HCT116 (cell line): Measurements from ENCODE around the gene SPATA20. TPM values are rescaled to one million over a fixed set of nuclear protein-coding genes. Genes with fewer than 3 reads are reported as not detected.

Experiments
- ATAC-seq: fragments of 200-7000 bp; cut with Tn5 transposase; 2 replicates; pipeline ENCODE4 v1.9.1; 2020; ENCODE audit warnings: mild to moderate bottlenecking, moderate library complexity
- BruUV-seq: library from RNA; stranded (reverse); fragments of 400-500 nt; replicated peaks from 2 replicates; lab custom pipeline; 2021; lab: Mats Ljungman, UMichigan
- CTCF ChIA-PET: fragments of 300-600 bp; sonication (Branson Sonifier 250); formaldehyde crosslinking; loops from one replicate; lab custom pipeline; 2021; ENCODE audit warnings: antibody characterized with exemption; lab: Charles Lee
- POLR2A ChIA-PET: fragments of 300-600, 350-600 bp; sonication (Branson Sonifier 250); formaldehyde crosslinking; loops from one replicate; lab custom pipeline; 2021; ENCODE audit warnings: antibody characterized with exemption; lab: Charles Lee
- RAD21 ChIA-PET, 2 experiments: fragments of 300-600 bp; sonication (Branson Sonifier 250); formaldehyde crosslinking; loops; one replicate each; lab custom pipeline; 2023; ENCODE audit warnings: low total read pairs in 2 of 2; ENCODE audit not compliant: uncharacterized antibody in 2 of 2, unreplicated experiment in 2 of 2, low non-redundant PET in 1 of 2; lab: Charles Lee
- DNase-seq: peaks from one replicate; pipeline ENCODE4 v3.0.0-alpha.2; 2010; ENCODE audit warnings: low read depth, low spot score
- H2AFZ ChIP-seq: fragments of 200-600 bp; shearing (Covaris generic), sonication (generic); 2 replicates; pipeline ENCODE4 v1.6.1; 2017; ENCODE audit warnings: low read depth, mixed run types, mixed read lengths, antibody characterized with exemption, low read length; ENCODE audit not compliant: poor library complexity, severe bottlenecking
- H3K27ac ChIP-seq: 2 replicates; pipeline ENCODE4 v1.5.1; 2012; ENCODE audit warnings: low read depth, low read length
- H3K27me3 ChIP-seq: fragments of 200-600 bp; sonication (generic); 2 replicates; pipeline ENCODE4 v1.6.1; 2016; ENCODE audit warnings: mixed run types, low read length, mixed read lengths; ENCODE audit not compliant: insufficient read depth
- H3K36me3 ChIP-seq, 2 experiments: fragments of 200-500 bp in 1 of 2; fragments of 200-600 bp in 1 of 2; sonication (Bioruptor generic) in 1 of 2; sonication (generic) in 1 of 2; 2 replicates each; pipeline versions ENCODE4 v1.5.1 to v1.6.1; 2014 to 2016; ENCODE audit warnings: low read length in 2 of 2, inconsistent platforms in 1 of 2, mixed read lengths in 1 of 2, mixed run types in 1 of 2; ENCODE audit not compliant: insufficient read depth in 2 of 2, control insufficient read depth in 1 of 2
- H3K4me1 ChIP-seq, 2 experiments: fragments of 200-600 bp in 1 of 2; sonication (generic) in 1 of 2; 2 replicates each; pipeline versions ENCODE4 v1.5.1 to v1.6.1; 2012 to 2017; ENCODE audit warnings: low read length in 2 of 2, inconsistent platforms in 1 of 2, mild to moderate bottlenecking in 1 of 2, mixed read lengths in 1 of 2, mixed run types in 1 of 2, moderate library complexity in 1 of 2; ENCODE audit not compliant: insufficient read depth in 2 of 2, control insufficient read depth in 1 of 2
- H3K4me2 ChIP-seq: fragments of 200-600 bp; sonication (generic); 2 replicates; pipeline ENCODE4 v1.6.1; 2017; ENCODE audit warnings: mixed run types, low read length, mixed read lengths
- H3K4me3 ChIP-seq, 2 experiments: fragments of 200-600 bp in 1 of 2; sonication (generic) in 1 of 2; replicated peaks in 1 of 2; 2 replicates each; pipeline ENCODE4 v1.5.1; 2011 to 2016; ENCODE audit warnings: low read length in 2 of 2, control low read depth in 1 of 2, low read depth in 1 of 2, mild to moderate bottlenecking in 1 of 2, mixed read lengths in 1 of 2, mixed run types in 1 of 2
- H3K79me2 ChIP-seq: fragments of 200-600 bp; sonication (generic); 2 replicates; pipeline ENCODE4 v1.6.1; 2017; ENCODE audit warnings: mild to moderate bottlenecking, mixed run types, low read length, moderate library complexity, mixed read lengths; ENCODE audit not compliant: insufficient read depth
- H3K9ac ChIP-seq: fragments of 200-600 bp; sonication (generic); 2 replicates; pipeline ENCODE4 v1.6.1; 2016; ENCODE audit warnings: low read length, mixed read lengths
- H3K9me2 ChIP-seq: fragments of 200-600 bp; sonication (generic), shearing (Covaris generic); 2 replicates; pipeline ENCODE4 v1.6.1; 2017; ENCODE audit warnings: mixed run types, mild to moderate bottlenecking, moderate library complexity; ENCODE audit not compliant: insufficient read depth
- H3K9me3 ChIP-seq, 2 experiments: fragments of 200-500 bp in 1 of 2; fragments of 200-600 bp in 1 of 2; sonication (Bioruptor generic) in 1 of 2; sonication (generic) in 1 of 2; 2 replicates each; pipeline ENCODE4 v1.6.1; 2014 to 2017; ENCODE audit warnings: low read length in 2 of 2, mixed read lengths in 2 of 2, inconsistent platforms in 1 of 2, low read depth in 1 of 2, mild to moderate bottlenecking in 1 of 2, mixed run types in 1 of 2, moderate library complexity in 1 of 2; ENCODE audit not compliant: control insufficient read depth in 1 of 2, insufficient read depth in 1 of 2
- H4K20me1 ChIP-seq: fragments of 200-600 bp; sonication (generic), shearing (Covaris generic); 2 replicates; pipeline ENCODE4 v1.6.1; 2017; ENCODE audit warnings: mixed run types, mild to moderate bottlenecking, moderate library complexity; ENCODE audit not compliant: insufficient read depth
- CBX3 ChIP-seq: IDR thresholded peaks from 2 replicates; pipeline ENCODE4 v1.6.1; 2012; ENCODE audit warnings: low read depth
- EGR1 ChIP-seq: IDR thresholded peaks from 2 replicates; pipeline ENCODE4 v1.6.1; 2012; ENCODE audit warnings: low read depth
- EZH2 ChIP-seq: fragments of 200-600 bp; sonication (generic); IDR thresholded peaks from 2 replicates; pipeline ENCODE4 v1.6.1; 2017; ENCODE audit warnings: antibody characterized with exemption, mixed run types
- EZH2phosphoT487 ChIP-seq: fragments of 200-600 bp; IDR thresholded peaks from 2 replicates; pipeline ENCODE4 v1.6.1; 2018; ENCODE audit warnings: antibody characterized with exemption, borderline replicate concordance
- FOSL1 ChIP-seq: IDR thresholded peaks from 2 replicates; pipeline ENCODE4 v1.6.1; 2012; ENCODE audit warnings: low read depth
- POLR2A ChIP-seq: IDR thresholded peaks from 2 replicates; pipeline ENCODE4 v1.7.0; 2011; ENCODE audit warnings: borderline replicate concordance; ENCODE audit not compliant: insufficient read depth, insufficient read length; ENCODE audit errors: extremely low read depth
- RAD21 ChIP-seq: IDR thresholded peaks from 2 replicates; pipeline ENCODE4 v1.6.1; 2012; ENCODE audit warnings: low read depth, mild to moderate bottlenecking
- SIN3A ChIP-seq: IDR thresholded peaks from 2 replicates; pipeline ENCODE4 v1.6.1; 2012; ENCODE audit warnings: low read depth
- SRF ChIP-seq: IDR thresholded peaks from 2 replicates; pipeline ENCODE4 v1.6.1; 2012; ENCODE audit warnings: low read depth
- YY1 ChIP-seq: IDR thresholded peaks from 2 replicates; pipeline ENCODE4 v1.6.1; 2011; ENCODE audit warnings: low read length, low read depth, moderate library complexity, mild to moderate bottlenecking; ENCODE audit not compliant: insufficient replicate concordance; ENCODE audit errors: extremely low read depth
- ZNF274 ChIP-seq: fragments of 200-500 bp; sonication (Bioruptor generic); IDR thresholded peaks from 2 replicates; pipeline ENCODE4 v1.6.1; 2014; ENCODE audit warnings: mild to moderate bottlenecking, low read depth, low read length, inconsistent platforms
- intact Hi-C: fragments of 100-400 bp; cut with micrococcal nuclease; formaldehyde crosslinking; loops from 2 replicates; pipeline ENCODE4 v1.10.0; 2022
- total RNA-seq: library from RNA; stranded (reverse); gene quantifications from one replicate; pipeline ENCODE4 v1.2.1, GENCODE V29; 2021; ENCODE audit not compliant: unreplicated experiment
- TF ChIP-seq, protein P1 (sequence below): IDR thresholded peaks from 2 replicates; pipeline ENCODE4 v1.6.1; 2012
- TF ChIP-seq, protein P2 (sequence below): IDR thresholded peaks from 2 replicates; pipeline ENCODE4 v1.6.1; 2012; ENCODE audit warnings: low read depth
- TF ChIP-seq, protein P3 (sequence below): IDR thresholded peaks from 2 replicates; pipeline ENCODE4 v1.6.1; 2012
- TF ChIP-seq, protein P4 (sequence below), 3 experiments: fragments of 200-600 bp in 1 of 3; sonication (generic) in 1 of 3; IDR thresholded peaks in 2 of 3; conservative IDR thresholded peaks in 1 of 3; 2 replicates each; pipeline ENCODE4 v1.5.1; 2012 to 2017; ENCODE audit warnings: low read depth in 2 of 3, low read length in 2 of 3, antibody characterized with exemption in 1 of 3, borderline replicate concordance in 1 of 3, control low read depth in 1 of 3, mild to moderate bottlenecking in 1 of 3, mixed read lengths in 1 of 3, mixed run types in 1 of 3, moderate library complexity in 1 of 3; ENCODE audit not compliant: insufficient read depth in 1 of 3

Gene SPATA20
- total RNA-seq, 1 experiment from 2014 or later, result 57.5 TPM

DNA sequence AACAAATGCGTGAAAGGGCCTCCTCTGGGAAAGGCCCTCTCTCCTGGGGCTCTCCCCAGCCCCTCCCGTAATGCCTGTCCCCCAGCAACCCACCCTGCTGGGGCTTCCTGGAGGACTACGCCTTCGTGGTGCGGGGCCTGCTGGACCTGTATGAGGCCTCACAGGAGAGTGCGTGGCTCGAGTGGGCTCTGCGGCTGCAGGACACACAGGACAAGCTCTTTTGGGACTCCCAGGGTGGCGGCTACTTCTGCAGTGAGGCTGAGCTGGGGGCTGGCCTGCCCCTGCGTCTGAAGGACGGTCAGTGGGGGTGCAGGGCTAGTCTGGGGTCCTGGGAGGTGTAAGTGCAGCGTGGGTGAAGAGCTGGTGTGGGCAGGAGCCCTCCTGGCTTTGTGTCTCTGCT, 4.9 kb downstream of the SPATA20 start:
- H3K79me2 ChIP-seq, result no peaks in the 10 kb centered on the region; the same call in 1 of the 2 replicates
- ATAC-seq, result no peak
- H3K36me3 ChIP-seq, result no peaks in the 10 kb centered on the region
- no peaks in the 10 kb centered on the region for H3K9me3 ChIP-seq
- no TSS peak for BruUV-seq
- peaks cover 9 to 22% of the 10 kb centered on the region in 2 experiments for H3K4me1 ChIP-seq
- no peaks in the 10 kb centered on the region for H4K20me1 ChIP-seq
- RAD21 ChIA-PET, result no interaction called here
- no peak overlapping the region for H2AFZ ChIP-seq
- no peaks in the 10 kb centered on the region for H3K27me3 ChIP-seq
- TF ChIP-seq, protein P1, sequence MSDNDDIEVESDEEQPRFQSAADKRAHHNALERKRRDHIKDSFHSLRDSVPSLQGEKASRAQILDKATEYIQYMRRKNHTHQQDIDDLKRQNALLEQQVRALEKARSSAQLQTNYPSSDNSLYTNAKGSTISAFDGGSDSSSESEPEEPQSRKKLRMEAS, result no peak
- TF ChIP-seq ZNF274 (no peak), CBX3 (no peak), EZH2phosphoT487 (no peak), SIN3A (no peak)
- intact Hi-C loops, result loop anchor here (1.0 kb wide), 1 partner anchor 143 kb away; no protein-coding TSS in a partner anchor
- CTCF ChIA-PET, result interaction anchor here (1.1 to 1.5 kb wide), 2 partner anchors 73 to 143 kb away, joined by 3 to 5 read pairs; no protein-coding TSS in a partner anchor
- H3K9me2 ChIP-seq, result no peaks in the 10 kb centered on the region
- H3K4me2 ChIP-seq, result no peak overlapping the region
- DNase-seq, result no peak
- no peak overlapping the region for H3K9ac ChIP-seq
- no peak overlapping the region for H3K4me3 ChIP-seq
- POLR2A ChIA-PET, result no interaction called here
- H3K27ac ChIP-seq, result no peak overlapping the region

DNA sequence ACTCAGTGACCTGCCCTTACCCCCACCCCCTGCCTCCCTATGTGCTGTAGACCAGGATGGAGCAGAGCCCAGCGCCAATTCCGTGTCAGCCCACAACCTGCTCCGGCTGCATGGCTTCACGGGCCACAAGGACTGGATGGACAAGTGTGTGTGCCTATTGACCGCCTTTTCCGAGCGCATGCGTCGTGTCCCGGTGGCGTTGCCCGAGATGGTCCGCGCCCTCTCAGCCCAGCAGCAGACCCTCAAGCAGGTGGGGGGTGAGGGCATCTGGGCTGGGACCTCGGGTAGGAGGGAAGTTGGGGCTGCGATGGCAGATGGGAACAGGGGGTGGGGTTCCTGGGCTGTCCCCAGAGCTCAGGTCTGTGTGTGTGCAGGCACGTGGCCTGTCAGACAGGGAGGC, 7.2 kb downstream of the SPATA20 start:
- BruUV-seq, result no TSS peak
- DNase-seq, result no peak
- no peak overlapping the region for H3K9ac ChIP-seq
- TF ChIP-seq YY1 (no peak), EZH2phosphoT487 (no peak), CBX3 (no peak), POLR2A (no peak), RAD21 (no peak), EZH2 (no peak), EGR1 (no peak), SRF (no peak), SIN3A (no peak), FOSL1 (no peak)
- TF ChIP-seq, protein P2, sequence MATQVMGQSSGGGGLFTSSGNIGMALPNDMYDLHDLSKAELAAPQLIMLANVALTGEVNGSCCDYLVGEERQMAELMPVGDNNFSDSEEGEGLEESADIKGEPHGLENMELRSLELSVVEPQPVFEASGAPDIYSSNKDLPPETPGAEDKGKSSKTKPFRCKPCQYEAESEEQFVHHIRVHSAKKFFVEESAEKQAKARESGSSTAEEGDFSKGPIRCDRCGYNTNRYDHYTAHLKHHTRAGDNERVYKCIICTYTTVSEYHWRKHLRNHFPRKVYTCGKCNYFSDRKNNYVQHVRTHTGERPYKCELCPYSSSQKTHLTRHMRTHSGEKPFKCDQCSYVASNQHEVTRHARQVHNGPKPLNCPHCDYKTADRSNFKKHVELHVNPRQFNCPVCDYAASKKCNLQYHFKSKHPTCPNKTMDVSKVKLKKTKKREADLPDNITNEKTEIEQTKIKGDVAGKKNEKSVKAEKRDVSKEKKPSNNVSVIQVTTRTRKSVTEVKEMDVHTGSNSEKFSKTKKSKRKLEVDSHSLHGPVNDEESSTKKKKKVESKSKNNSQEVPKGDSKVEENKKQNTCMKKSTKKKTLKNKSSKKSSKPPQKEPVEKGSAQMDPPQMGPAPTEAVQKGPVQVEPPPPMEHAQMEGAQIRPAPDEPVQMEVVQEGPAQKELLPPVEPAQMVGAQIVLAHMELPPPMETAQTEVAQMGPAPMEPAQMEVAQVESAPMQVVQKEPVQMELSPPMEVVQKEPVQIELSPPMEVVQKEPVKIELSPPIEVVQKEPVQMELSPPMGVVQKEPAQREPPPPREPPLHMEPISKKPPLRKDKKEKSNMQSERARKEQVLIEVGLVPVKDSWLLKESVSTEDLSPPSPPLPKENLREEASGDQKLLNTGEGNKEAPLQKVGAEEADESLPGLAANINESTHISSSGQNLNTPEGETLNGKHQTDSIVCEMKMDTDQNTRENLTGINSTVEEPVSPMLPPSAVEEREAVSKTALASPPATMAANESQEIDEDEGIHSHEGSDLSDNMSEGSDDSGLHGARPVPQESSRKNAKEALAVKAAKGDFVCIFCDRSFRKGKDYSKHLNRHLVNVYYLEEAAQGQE, result no peak
- TF ChIP-seq, protein P3, sequence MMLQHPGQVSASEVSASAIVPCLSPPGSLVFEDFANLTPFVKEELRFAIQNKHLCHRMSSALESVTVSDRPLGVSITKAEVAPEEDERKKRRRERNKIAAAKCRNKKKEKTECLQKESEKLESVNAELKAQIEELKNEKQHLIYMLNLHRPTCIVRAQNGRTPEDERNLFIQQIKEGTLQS, result no peak
- TF ChIP-seq, protein P4, sequence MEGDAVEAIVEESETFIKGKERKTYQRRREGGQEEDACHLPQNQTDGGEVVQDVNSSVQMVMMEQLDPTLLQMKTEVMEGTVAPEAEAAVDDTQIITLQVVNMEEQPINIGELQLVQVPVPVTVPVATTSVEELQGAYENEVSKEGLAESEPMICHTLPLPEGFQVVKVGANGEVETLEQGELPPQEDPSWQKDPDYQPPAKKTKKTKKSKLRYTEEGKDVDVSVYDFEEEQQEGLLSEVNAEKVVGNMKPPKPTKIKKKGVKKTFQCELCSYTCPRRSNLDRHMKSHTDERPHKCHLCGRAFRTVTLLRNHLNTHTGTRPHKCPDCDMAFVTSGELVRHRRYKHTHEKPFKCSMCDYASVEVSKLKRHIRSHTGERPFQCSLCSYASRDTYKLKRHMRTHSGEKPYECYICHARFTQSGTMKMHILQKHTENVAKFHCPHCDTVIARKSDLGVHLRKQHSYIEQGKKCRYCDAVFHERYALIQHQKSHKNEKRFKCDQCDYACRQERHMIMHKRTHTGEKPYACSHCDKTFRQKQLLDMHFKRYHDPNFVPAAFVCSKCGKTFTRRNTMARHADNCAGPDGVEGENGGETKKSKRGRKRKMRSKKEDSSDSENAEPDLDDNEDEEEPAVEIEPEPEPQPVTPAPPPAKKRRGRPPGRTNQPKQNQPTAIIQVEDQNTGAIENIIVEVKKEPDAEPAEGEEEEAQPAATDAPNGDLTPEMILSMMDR (IDR thresholded peaks at IDR 0.05 in 2 of 3, conservative IDR thresholded peaks at IDR 0.05 in 1 of 3; ENCODE audit: borderline replicate concordance in 1 of 3, insufficient read depth in 1 of 3, low read depth in 2 of 3, low read length in 2 of 3), result no peak

More for the DNA sequence above, 7.2 kb downstream of the SPATA20 start:
- H4K20me1 ChIP-seq, result no peaks in the 10 kb centered on the region
- ChIA-PET POLR2A (no interaction called here), CTCF (no interaction called here), RAD21 (no interaction called here)
- H3K4me1 ChIP-seq, result peaks cover 0 to 5% of the 10 kb centered on the region in 2 experiments; a peak in 1 of 4 replicates
- no peaks in the 10 kb centered on the region for H3K36me3 ChIP-seq
- H3K4me2 ChIP-seq, result no peak overlapping the region
- no peaks in the 10 kb centered on the region for H3K27me3 ChIP-seq
- no peaks in the 10 kb centered on the region for H3K79me2 ChIP-seq
- H3K4me3 ChIP-seq, result no peak overlapping the region
- no peaks in the 10 kb centered on the region for H3K9me3 ChIP-seq
- H3K9me2 ChIP-seq, result no peaks in the 10 kb centered on the region
- no peak for ATAC-seq
- no peak overlapping the region for H2AFZ ChIP-seq
- no peak overlapping the region; the same call in 1 of the 2 replicates for H3K27ac ChIP-seq
- intact Hi-C loops, result no loop called here
